ENCODE results near the gene ACTR3C.

The ACTR3C gene

DNA sequence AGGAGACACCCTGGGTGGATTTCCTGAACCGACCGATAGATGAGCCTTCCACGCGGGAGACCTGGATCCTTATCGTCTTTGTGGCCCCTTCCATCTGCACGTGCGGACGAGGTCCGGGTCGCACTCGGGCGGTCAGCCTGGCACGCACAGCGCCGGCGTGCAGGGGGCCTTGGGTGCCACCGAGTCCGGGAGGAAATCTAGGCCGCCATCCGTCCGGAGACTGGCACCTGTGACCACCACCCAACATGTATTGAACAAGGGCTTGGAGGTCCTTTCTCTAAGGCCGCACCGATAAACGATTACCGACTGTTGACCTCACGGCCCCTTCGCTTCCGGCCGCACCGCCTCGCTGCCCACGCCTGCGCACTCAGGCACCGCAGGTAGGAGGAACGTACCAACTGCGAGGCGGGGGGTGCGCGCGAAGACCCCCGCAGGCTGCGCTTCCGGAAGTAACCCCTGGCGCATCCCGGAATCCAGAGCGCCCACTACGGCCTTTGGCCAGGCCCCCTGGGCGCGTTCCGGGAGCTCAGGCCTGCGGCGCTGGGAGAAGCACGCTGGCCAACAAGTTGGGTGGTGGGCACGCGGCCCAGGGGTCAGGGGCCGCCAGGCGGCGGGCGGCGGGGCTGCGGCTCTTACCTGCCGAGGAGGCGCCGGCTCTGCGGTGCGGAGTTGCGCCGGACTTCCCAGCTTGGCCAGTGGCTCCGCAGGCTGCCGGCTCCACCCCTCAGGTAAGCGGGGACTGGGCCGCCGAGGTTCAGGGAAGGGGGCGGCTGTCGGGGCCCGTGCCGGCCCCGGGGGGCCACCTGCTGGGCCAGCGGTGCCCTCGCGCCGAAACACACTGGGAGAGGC lies at the start of gene ACTR3C, which contains the start of gene LRRC61:
Gene ACTR3C (minus strand): TSS at position 713 of the 849 bp plus-strand sequence. CDS start 28,249 bp downstream, outside the sequence.
Gene LRRC61 (plus strand): TSS at position 523 of the 849 bp plus-strand sequence. CDS start 13,507 bp downstream, outside the sequence.
- no peak for DNase-seq (ENCODE audit: low spot score)

DNA sequence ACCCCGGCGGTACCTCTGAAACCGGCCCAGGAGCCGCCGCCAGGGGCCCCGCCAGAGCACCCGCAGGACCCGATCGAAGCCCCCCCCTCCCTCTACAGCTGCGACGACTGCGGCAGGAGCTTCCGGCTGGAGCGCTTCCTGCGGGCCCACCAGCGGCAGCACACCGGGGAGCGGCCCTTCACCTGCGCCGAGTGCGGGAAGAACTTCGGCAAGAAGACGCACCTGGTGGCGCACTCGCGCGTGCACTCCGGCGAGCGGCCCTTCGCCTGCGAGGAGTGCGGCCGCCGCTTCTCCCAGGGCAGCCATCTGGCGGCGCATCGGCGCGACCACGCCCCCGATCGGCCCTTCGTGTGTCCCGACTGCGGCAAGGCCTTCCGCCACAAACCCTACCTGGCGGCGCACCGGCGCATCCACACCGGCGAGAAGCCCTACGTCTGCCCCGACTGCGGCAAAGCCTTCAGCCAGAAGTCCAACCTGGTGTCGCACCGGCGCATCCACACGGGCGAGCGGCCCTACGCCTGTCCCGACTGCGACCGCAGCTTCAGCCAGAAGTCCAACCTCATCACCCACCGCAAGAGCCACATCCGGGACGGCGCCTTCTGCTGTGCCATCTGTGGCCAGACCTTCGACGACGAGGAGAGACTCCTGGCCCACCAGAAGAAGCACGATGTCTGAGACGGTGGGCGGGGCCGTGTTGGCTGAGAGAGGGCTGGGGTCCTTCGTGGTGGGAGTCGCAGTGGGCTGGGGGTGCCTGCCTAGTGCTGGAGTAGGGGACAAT lies 49.1 kb upstream of the ACTR3C start:
- DNase-seq (ENCODE audit: low spot score), result no peak

DNA sequence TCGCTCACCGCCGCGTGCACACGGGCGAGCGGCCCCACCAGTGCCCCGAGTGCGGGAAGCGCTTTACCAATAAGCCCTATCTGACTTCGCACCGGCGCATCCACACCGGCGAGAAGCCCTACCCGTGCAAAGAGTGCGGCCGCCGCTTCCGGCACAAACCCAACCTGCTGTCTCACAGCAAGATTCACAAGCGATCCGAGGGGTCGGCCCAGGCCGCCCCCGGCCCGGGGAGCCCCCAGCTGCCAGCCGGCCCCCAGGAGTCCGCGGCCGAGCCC lies 48.6 kb upstream of the ACTR3C start:
- no peak for DNase-seq (ENCODE audit: low spot score)

DNA sequence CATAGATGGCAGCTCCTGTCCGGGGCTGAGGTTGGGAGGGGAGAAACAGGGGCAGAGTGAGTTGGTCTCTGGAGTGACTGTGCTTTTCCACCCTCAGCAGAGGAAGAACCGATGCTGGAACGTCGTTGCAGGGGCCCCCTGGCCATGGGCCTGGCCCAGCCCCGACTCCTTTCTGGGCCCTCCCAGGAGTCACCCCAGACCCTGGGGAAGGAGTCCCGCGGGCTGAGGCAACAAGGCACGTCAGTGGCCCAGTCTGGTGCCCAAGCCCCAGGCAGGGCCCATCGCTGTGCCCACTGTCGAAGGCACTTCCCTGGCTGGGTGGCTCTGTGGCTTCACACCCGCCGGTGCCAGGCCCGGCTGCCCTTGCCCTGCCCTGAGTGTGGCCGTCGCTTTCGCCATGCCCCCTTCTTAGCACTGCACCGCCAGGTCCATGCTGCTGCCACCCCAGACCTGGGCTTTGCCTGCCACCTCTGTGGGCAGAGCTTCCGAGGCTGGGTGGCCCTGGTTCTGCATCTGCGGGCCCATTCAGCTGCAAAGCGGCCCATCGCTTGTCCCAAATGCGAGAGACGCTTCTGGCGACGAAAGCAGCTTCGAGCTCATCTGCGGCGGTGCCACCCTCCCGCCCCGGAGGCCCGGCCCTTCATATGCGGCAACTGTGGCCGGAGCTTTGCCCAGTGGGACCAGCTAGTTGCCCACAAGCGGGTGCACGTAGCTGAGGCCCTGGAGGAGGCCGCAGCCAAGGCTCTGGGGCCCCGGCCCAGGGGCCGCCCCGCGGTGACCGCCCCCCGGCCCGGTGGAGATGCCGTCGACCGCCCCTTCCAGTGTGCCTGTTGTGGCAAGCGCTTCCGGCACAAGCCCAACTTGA lies 48.0 kb upstream of the ACTR3C start:
- no peak for DNase-seq (ENCODE audit: low spot score)

DNA sequence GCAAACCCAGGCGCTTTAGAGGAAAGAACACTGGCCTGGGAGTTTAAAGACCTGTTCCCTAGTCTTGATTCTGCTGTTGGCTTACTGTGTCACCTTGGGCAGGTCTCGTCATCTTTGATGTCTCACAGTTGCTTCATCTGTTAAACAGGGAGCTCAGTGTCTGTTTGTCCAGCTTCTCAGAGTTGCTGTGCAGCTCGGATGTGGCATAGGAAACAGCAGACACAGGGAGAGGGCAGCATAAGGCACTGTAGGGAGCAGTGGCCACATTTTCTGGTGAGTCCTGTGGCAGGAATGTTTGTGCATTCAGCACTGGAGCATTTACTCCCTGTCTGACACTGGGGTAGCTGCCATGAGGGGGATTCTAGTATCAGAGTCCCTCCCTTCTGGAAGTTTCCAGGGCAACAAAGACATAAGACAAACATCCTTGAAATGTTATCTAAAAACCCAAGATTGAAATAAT lies 47.3 kb upstream of the ACTR3C start:
- peak; percentile 50 for DNase-seq (ENCODE audit: low spot score)

DNA sequence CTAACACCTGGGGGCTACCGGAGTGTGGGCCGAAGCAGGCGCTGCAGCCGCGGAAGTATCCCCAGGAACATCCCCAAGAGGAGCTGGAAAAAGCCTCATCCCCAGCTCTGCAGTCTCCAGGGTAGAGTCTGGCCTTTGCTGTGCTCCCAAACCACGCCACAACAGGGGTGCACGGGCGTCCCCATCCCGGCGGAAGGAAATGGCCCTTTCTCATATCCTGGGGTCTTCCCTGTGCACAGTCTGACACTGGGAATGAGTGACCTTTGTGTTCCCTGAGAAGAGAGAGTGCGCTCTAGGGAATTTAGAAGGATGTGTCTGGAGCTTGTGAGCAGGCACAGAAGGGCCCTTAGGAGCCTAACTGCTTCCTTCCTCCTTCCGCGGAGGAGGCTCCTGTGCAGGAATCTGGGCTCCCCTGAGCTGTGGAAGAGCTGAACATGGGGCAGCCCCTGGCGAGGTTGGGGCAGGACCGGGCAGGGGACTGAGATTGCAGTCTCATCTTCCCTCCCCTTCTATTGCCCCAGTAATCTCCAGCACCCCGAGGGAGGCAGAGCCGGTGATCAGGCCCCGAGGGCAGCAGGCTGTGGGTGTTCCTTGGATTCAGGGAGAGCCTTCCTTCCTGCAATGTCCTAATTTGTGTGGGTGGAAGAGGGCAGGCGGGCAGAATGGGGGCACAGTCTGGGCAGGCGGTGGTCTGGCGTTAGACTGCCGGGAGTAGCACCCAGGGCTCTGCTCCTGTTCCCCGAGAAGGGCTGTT lies 46.6 kb upstream of the ACTR3C start:
- DNase-seq (ENCODE audit: low spot score), result no peak

DNA sequence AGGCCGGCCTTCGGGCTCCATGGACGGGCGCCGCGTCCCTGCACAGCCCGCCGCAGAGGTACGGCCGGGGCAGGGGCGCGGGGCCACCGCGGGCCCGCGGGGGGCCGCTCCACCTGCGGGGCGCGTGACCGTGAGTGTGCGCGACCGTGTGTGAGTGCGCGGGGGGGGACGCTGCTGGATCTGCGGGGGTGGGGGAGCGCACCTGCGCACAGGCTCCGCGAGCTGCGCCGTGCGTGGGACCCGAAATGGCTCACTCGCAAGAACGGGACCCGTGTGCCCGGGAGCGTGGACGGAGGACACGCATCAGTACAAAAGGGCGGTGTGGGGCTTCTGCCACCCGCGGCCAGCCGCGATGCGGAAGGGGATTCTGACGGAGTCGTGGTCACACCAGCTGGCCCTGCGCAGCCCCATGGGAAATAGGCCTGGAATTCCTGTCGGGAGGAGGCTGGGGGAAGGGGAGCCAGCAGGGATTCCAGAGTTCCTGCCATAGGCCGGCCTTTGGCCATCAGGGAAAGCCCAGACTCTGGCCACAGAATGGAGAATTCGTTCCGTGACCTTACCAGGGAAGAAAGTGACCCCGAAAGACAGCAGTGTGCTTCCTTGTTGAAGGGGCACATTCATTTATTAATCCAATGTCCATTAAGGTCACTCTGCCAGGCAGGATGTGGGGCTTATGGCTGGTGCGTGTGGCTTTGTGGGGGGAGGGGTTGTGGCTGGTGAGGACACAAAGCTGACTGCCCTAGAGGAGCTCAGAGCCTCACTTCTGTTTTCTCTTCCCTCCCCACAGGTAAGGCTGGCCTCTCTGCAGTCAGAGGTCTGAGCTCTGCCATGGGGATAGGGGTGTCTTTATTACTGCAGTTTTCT lies 45.8 kb upstream of the ACTR3C start:
- peak; percentile 80 for DNase-seq (ENCODE audit: low spot score)

DNA sequence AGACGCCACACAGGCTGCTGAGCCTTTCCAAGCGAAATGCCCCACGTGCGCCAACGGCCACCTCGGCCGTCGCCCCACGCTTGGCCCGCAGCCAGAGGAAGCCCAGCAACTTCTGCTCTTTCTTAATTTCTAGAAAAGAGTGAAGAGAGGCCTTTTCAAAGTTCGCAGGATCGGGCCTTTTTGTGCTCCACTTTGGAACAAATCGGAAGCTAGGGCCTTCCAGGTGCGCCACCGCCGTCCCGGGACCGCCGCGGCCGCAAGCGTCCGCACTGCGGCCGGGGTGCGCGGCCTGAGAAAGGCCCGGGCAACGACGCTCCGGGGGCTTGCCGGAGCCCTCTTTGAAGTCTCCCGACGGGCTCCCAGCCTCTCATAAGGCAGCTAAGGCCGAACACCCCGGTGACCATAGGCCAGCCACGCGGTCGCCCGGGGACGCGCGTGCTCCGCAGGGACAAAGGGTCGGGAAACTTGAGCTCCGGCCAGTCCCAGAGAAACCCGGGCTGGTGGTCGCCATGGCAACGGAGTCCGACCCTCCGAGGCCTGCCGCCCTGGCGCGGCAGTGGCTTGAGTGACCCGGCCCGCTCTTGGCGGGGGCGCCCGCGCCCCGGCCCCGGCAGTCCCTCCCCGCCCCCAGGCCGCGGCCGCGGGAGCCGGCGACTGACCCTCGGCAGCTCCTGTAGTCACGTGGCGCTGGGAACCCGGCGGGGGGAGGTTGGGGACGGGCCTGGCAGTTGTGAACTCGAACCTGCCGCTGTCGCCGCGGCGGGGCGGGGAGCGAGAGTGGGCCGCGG lies 44.9 kb upstream of the ACTR3C start, which contains the start of gene REPIN1:
Gene REPIN1 (plus strand): TSS at position 727 of the 788 bp plus-strand sequence. CDS start 890 bp downstream, outside the sequence.
- DNase-seq (ENCODE audit: low spot score), result peak; percentile 94

DNA sequence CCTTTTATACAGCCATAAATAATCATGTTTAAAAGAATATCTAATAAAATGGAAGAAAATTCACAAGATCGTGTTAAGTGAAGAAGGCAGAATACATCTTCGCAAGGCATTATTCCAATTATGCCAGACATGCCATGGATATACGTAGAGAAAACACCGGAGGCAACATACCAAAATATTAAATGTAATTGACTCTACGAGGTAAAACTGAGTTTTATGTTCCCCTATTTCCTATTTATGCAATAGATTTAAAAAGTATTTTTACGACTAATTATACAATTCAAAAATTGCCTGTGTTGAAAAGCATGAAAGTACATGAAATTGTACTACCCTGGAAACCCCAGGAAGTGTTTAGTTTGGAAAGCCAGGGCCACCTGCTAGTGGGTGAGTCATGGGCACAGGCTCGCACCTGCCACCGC lies 44.3 kb upstream of the ACTR3C start:
- DNase-seq (ENCODE audit: low spot score), result no peak

DNA sequence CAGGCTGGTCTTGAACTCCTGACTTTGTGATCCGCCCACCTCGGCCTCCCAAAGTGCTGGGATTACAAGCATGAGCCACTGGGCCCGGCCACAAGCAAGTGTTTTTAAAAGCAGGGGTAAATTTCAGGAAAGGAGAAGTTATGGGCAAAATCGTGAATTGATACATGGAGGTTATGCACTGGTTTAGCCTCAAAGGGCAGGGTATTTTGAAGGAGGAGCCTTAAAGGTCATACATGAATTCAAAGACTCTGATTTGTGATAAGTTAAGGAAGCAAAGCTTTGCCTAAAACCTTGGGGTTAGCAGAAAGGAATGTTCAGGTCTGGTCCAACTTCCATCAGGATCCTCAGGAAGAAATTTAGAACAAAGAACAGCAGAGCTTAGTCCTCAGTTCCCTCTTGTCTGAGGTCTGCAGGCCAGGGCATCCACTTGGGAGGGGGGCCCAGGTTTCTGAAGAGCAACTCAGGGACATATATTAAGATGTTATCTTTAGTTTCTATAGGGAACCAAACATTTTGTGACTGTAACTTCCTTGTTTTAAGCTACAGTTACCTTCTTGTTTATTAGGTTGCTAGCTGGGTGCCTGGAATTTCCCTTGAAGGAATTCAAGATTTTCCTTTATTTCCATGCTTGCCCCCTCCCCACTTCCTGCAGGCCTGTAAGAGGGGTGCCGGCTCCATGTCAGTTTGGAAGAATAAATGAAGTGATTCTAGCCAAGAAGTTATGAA lies 42.5 kb upstream of the ACTR3C start:
- no peak for DNase-seq (ENCODE audit: low spot score)

DNA sequence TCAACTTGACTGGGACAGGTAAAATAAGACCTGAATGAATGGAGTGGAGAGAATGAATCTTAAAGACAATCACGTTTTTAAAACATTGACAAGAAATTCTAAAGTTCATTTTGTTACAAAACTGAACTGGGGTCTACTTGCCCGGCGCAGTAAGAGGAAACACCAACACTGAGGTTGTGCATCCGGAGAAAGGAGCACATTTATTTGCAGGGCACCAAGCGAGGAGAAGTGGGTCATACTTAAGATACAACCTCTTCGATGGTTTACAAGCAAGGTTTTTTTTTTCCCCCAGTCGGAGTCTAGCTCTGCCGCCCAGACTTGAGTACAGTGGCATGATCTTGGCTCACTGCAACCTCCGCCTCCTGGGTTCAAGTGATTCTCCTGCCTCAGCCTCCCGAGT lies 41.8 kb upstream of the ACTR3C start:
- DNase-seq (ENCODE audit: low spot score), result no peak

DNA sequence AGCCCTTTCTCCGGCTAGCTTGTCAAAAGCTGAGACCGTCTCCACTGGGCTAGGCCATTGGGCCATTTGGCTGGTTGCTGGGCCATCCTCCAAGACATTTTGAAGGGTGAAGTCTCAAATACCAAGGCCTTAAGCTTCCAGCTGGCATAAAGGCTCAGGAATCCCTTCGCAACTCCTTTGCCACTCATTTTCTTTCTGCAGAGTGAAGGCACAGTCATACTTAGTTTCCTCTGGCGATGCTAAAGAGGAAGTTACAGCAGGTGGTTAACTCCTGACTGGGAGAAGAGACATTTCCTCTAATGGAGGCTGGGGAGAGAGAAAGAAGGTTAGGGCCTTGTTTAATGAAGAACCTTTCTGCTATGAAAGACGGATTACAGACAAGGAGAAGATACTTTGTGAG lies 40.5 kb upstream of the ACTR3C start:
- no peak for DNase-seq (ENCODE audit: low spot score)

DNA sequence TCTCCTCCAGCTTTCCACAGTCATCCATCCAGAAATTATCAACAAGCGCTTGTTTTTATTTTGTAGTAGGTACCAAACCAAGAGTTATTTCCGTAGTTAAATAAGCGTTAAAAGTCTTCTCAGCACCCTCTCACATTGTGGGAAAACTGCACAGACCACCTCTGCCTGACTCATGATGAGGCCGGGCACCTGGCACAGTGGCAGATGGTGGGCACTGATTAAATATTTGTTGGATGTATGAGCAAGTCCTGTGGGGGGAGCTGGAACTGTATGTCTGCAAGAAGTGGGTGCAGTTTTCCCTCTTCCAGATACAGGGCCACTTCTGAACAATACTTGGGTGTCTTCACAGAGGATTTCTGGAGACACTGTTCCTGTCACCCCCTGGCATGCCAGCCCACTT lies 40.0 kb upstream of the ACTR3C start:
- no peak for DNase-seq (ENCODE audit: low spot score)

DNA sequence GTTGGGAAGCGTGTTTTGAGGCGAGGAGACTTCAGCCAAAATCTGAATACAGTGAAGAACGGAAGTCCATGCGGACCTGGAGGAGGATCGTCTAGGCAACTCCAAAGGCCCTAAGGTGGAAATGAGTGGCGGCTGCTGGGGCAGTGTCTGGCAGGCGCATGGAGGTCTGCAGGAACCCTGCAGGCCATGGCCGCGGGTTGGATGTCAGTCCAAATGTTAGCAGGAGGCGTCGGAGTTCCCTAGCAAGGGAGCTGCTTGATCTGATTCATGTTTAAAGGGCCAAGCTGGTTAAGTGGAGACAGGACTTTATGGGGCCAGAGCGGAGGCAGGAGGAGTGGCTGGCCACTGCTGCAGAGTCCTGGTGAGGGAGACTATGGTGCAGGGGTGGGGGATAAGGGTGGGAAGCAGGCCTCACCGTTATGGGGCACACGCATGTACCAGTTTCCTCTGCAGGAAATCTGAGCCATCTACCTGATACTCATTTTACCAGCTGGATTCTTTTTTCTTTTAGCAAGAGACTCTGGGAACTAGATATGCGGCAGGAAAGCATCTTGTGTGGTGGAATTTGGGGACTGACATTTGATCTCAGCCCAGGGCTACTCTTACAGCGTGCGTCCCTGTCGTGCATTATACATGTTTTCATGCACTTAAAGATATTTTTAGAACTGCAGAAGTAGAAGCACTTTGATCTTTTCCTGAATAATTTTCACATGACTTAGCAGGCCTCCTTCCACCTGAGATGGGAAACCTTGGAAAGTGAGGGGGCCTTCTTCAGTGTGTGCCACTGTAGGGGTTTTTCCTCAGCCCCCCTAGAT lies 38.7 kb upstream of the ACTR3C start:
- no peak for DNase-seq (ENCODE audit: low spot score)

DNA sequence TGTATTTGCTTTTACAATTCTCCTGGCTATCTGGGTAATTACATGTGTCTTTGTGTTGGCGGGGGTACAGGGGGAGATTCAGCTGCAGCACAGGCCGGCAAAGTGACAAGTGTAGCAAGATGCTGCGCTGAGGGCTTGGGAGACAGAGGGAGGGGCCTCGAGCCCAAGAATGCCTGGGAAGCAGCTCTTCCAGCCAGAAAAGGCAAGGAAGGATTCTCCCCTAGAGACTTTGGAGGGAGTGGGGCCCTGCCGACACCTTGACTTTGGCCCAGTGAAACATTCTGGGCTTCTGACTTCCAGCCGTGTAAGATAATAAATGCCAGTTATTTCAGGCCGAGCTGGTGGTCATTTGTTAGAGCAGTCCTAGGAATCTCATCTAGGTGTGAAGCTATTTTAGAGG lies 38.1 kb upstream of the ACTR3C start:
- DNase-seq (ENCODE audit: low spot score), result no peak

DNA sequence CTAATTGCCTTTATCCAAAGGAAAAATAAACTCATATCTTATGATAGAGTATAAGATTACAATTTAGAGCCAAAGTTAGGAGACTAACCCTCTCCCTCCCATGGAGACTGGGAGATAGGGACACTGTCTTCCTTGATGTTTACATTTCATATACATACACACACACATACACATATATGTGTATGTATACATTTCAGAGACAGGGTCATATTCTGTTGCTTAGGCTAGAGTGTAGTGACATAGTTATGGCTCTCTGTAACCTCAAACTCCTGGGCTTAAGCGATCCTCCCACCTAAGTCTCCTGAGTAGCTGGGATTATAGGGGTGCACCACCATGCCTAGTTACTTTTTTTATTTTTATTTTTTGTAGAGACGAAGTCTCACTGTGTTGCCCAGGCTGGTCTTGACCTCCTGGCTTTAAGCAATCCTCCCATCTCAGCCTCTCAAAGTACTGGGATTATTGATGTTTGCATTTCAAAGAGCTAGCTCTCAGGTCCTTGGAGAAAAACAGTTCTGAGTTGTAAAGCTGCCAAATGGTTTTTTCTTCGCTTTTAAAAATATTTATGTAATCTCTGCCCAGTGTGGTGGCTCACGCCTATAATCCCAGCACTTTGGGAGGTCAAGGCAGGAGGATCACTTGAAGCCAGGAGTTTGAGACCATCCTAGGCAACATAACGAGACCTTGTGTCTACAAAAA lies 37.2 kb upstream of the ACTR3C start:
- DNase-seq (ENCODE audit: low spot score), result no peak

DNA sequence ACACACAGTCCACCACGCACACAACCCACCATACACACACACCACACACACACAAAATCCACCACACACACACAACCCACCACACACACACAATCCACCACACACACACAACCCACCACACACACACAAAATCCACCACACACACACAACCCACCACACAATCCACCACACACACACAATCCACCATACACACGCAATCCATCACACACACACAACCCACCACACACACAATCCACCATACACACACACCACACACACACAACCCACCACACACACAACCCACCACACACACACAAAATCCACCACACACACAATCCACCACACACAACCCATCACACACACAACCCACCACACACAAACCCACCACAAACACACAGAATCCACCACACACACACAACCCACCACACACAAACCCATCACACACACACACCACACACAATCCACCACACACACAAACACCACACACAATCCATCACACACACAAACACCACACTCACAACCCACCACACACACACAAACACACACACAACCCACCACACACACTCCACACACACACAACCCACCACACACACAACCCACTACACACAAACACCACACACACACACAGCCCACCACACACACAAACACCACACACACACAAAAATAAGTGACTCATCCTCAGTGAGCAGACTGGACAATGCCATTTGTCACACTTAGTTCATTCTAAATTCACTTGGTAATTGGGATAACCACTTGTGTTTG lies 36.4 kb upstream of the ACTR3C start:
- DNase-seq (ENCODE audit: low spot score), result no peak
